Activated CD4-positive, alpha-beta memory T cell treated with anti-CD3 and anti-CD28 coated beads for 36 hours (primary cell): ENCODE measurements around the gene CD163L1. TPM values are rescaled to one million over a fixed set of nuclear protein-coding genes. Genes with fewer than 3 reads are reported as not detected.

Experiments used
- total RNA-seq, 2 experiments: library from RNA; stranded (reverse); gene quantifications; one replicate each; pipeline ENCODE4 v1.2.3, GENCODE V29; 2021

Gene CD163L1
- total RNA-seq, 2 experiments from 2014 or later = not detected

Other genes with a start within 250 kb of the CD163L1 start
- gene ACSM4, start 140.1 kb downstream of the CD163L1 start, total RNA-seq = not detected
- gene CD163, start 59.6 kb upstream of the CD163L1 start, total RNA-seq = not detected
- not detected for gene APOBEC1, start 221.8 kb upstream of the CD163L1 start, total RNA-seq